Activated CD8-positive, alpha-beta memory T cell treated with anti-CD3 and anti-CD28 coated beads for 48 hours (primary cell): Measurements from ENCODE around the gene AATK.

Experiments used
- DNase-seq, 3 experiments: peaks; one replicate each; pipeline ENCODE4 v3.0.0-alpha.2; 2020; ENCODE audit warnings: low read depth in 2 of 3, low spot score in 2 of 3

AATK gene, protein sequence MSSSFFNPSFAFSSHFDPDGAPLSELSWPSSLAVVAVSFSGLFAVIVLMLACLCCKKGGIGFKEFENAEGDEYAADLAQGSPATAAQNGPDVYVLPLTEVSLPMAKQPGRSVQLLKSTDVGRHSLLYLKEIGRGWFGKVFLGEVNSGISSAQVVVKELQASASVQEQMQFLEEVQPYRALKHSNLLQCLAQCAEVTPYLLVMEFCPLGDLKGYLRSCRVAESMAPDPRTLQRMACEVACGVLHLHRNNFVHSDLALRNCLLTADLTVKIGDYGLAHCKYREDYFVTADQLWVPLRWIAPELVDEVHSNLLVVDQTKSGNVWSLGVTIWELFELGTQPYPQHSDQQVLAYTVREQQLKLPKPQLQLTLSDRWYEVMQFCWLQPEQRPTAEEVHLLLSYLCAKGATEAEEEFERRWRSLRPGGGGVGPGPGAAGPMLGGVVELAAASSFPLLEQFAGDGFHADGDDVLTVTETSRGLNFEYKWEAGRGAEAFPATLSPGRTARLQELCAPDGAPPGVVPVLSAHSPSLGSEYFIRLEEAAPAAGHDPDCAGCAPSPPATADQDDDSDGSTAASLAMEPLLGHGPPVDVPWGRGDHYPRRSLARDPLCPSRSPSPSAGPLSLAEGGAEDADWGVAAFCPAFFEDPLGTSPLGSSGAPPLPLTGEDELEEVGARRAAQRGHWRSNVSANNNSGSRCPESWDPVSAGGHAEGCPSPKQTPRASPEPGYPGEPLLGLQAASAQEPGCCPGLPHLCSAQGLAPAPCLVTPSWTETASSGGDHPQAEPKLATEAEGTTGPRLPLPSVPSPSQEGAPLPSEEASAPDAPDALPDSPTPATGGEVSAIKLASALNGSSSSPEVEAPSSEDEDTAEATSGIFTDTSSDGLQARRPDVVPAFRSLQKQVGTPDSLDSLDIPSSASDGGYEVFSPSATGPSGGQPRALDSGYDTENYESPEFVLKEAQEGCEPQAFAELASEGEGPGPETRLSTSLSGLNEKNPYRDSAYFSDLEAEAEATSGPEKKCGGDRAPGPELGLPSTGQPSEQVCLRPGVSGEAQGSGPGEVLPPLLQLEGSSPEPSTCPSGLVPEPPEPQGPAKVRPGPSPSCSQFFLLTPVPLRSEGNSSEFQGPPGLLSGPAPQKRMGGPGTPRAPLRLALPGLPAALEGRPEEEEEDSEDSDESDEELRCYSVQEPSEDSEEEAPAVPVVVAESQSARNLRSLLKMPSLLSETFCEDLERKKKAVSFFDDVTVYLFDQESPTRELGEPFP (N-terminal part only)

DNA sequence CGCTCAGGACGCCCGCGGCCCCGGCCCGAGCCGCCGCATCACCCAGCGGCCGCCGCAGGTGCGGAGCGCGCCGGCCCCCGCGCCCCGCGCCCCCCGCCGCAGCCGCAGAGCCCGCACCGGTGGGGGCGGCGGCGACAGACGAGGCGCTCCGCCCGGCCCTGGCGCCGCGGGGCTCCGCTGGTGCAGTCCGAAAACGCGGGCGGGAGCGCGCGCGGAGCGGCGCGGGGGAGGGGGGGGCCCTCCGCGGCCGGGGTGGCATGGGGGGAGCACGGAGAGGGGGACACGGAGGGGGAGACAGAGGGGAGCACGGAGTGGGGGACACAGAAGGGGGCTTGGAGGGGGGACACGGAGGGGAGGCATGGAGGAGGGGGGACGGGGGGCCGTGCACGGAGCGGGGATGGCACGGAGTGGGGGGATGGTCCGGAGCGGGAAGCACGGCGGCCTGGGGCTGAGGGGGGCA is at the start of gene AATK:
Gene AATK, minus strand, starts transcription at position 189 of the 460 bp plus-strand sequence. CDS start 229 bp downstream, outside the sequence.
- DNase-seq = no peak

DNA sequence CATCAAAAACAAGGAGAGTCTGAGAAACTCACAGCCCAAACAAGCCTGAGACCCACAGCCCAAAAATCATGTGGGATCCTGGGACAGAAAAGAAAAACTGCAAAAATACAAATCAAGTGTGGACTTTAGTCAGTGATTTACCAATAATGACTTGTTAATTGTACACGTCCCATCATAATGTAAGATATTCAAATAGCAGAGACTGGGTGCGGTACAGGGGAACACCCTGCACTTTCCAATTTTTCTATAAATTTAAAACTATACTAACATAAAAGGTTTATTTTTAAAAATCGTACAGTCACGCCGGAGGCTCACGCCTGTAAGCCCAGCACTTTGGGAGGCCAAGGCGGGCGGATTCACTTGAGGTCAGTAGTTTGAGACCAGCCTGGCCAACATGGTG is 48.0 kb upstream of the AATK start:
- no peak for DNase-seq

DNA sequence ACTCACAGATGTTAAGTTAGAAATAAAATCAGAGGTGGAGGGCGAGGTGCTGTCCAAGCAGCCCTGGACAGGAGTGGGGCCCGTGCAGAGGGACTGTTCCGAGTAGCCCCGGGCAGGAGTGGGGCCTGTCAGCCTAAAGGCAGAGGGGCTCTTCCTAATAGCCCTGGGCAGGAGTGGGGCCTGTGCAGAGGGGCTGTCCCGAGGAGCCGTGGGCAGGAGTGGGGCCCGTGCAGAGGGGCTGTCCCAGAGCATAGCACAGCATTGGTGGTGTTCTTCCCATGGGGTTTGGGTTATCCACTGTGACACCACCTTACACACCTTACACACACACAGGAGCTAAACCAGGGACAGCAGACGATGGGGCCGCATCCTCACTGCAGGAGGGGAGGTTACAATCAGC is 46.3 kb upstream of the AATK start:
- DNase-seq = no peak

DNA sequence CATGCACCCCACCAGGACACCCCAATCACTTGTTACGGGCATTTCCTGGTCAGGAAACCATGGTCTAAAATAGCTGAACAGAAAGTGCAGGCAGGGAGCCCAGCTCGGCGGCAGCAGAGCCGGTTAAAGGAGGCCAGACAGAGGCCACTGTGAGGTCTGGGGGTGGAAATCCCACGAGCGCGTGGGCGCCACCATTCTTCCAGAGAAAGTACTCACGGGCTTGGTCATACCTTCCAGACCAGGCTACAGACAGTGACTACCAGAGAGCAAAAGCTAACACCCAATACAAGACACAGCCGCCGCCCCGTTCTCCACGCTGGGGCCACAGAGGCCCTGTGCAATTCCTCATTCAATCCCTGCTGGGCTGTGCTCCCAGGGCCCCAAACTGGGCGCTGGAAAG is 44.8 kb upstream of the AATK start:
- DNase-seq = no peak

DNA sequence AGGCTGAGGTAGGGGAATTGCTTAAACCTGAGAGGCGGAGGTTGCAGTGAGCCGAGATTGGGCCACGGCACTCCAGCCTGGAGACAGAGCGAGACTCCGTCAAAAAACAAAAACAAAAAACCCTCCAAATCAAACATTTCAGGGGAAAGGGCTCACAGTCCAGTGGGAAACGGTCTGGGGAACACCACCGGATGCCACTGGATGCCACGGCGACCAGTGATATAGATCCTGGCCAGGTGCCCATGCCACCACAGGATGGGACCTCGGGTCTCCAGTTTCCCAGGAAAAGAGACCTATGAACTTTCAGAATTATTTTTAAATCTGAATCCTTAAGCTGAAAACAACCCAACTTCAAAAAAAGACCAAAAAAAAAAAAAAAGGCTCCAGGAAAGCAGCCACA is 44.4 kb upstream of the AATK start:
- DNase-seq = no peak

DNA sequence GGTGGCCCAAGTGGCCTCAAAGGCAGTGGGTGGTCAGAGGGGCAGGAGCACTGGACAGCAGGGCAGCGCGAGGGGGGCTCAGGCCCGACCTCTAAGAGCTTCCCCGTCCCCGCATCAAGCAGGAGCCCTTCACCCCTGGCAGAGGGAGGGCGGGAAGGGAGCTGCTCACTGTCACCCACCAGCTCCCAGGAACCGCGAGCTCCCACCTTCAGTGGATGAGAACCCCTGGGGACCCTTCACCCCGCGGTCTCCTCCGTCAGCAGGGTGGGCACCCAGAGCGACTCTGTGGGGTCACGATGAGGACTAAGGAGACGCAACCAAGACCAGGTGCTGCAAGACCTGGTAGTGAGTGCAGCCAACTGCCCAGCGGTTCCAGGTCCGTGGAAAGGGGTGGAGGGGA is 43.1 kb upstream of the AATK start:
- DNase-seq = no peak

DNA sequence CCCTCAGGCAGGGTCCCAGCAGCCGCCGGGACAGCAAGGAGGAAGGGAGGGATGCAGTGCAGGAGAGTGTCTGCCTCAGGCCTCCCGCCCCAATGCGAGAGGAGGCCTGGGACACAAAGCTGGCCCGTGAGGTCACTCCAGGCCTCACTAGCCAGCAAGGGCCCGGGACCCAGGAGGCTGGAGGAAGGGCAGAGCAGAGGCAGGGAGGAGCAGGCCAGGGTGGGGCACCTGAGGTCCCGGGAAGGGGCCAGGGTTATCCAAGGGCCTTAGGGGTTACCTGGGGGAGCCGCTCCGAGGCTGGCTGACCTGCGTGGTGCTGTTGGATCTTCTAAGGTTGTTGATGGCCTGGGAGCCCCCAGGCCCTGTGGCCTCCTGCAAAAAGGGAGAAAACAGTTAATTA is 42.6 kb upstream of the AATK start:
- no peak for DNase-seq

DNA sequence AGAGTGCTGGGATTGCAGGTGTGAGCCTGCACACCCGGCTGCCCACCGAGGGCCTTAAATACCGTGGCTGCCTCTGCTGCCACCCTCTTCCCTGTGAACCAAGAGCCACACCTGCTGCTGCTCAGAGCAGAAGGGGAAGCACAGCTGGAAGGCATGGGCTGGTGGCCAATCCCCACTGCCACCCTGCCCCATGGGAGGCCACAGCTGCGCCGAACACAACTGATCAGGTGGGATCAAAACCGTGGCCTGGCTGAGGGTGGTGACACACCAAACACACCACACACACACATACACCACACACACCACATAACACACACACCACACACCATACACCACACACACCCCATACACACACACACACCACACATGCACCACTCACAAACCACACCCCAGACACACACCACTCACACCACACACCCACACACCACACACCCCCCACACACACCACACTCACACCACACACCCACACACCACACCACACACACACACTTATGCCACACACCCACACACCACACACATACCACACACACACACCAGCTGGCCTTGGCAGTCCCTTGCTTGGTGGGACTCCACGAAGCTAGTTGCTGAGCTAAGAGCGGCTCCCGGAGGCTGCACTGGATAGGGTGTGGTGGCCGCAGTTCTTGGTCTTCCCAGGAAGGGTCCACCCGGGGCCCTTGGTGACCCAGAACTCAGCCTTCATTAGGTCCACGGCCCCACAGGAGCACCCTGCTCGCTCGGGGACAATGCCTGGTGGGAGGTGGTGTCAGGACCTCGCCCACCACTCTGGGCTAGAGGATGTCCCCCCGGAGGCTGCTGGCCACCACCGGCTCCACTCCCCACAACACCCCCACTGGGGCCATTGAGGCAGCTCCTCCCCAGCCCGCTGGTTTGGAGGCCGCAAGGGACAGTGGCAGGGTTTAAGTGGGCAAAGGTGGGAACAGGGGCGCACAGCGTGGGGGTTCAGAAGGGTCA is 41.9 kb upstream of the AATK start:
- DNase-seq = no peak

DNA sequence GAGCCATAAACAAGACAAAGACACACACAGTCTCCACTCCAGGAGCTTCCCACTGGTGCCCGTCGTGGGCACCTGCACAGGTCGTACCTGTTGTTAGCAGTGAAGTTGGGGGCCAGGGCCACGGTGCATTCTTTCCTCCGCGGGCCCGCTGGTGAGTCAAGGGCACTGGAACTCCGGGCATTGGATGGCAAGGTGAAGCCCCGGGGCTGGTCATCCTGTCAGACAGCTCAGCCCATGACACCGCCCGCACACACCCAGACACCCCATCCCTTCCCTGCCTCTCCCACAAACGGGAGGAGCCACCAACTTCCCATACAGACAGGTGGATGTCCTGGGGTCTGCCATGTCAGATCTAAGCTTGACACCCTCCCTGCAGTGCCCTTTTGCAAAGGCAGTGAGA is 40.6 kb upstream of the AATK start:
- DNase-seq = no peak

DNA sequence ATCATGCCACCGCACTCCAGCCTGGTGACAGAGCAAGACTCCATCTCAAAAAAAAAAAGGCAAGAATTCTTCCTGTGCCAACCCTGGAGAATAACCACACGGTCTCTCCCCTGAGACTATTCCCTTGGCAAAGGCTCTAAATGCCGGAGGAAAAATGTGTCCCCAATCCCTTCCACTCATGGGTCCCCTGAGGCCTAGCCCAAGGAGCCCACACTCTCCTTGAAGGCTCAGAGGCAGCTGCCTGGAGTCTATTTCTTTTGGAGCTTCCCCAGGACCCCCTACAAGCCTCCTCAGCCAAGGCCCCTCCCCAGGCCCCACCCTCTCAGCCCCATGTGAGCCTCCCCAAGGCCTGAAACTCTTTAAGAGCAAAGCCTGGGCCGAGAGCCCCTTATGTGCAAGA is 40.1 kb upstream of the AATK start:
- no peak for DNase-seq

DNA sequence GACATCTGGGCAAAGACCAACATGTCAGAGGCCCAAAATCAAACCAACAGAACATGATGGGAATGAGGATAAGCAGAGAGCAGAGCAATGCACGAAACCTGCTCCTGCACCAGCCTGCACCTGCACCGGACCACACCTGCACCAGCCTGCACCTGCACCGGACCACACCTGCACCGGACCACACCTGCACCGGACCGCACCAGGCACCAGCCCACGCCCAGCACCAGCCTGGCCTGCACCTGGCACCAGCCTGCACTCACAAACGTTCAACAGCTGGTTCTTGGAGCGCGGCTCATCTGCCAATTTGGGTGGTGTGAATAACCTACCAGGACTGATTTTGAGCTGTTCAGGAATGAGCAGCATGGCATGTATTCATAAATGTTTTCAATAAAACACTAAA is 38.6 kb upstream of the AATK start:
- DNase-seq = no peak

DNA sequence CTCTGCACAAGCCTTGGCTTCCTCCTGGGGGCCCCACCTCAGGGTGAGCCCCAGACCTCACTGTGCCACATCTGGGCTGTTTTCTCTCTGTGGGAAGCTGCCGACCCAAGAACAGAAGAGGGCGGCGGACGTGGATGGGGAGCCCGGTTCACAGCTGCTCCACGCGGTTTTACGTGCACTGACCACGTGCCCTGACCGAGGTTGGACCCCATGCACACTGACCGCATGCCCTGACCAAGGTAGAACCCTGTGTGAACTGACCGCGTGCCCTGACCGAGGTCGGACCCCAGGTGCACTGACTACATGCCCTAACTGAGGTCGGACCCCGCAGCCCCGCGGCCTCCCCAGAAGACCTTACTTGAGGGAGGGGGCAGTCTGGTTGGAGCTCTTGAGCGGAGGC is 37.1 kb upstream of the AATK start:
- DNase-seq = no peak

DNA sequence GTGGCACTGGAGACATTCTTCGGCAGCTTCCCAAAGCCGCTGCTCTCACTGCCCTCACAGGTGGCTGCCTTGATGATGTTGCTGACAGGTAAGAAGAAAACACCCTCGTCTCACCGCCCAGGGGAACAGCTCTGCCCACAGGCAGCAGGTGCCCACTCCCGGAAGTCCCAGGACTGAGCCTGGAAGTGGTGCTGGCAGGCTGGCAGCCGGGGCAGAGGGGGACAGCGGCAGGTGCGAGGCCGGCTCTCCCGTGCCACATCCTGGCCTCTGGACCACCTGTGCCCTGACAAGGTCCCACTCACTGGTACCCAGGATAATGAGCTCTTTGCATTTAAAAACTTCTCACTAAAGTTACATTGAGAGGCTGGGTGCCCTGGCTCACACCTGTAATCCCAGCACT is 36.3 kb upstream of the AATK start:
- no peak for DNase-seq

DNA sequence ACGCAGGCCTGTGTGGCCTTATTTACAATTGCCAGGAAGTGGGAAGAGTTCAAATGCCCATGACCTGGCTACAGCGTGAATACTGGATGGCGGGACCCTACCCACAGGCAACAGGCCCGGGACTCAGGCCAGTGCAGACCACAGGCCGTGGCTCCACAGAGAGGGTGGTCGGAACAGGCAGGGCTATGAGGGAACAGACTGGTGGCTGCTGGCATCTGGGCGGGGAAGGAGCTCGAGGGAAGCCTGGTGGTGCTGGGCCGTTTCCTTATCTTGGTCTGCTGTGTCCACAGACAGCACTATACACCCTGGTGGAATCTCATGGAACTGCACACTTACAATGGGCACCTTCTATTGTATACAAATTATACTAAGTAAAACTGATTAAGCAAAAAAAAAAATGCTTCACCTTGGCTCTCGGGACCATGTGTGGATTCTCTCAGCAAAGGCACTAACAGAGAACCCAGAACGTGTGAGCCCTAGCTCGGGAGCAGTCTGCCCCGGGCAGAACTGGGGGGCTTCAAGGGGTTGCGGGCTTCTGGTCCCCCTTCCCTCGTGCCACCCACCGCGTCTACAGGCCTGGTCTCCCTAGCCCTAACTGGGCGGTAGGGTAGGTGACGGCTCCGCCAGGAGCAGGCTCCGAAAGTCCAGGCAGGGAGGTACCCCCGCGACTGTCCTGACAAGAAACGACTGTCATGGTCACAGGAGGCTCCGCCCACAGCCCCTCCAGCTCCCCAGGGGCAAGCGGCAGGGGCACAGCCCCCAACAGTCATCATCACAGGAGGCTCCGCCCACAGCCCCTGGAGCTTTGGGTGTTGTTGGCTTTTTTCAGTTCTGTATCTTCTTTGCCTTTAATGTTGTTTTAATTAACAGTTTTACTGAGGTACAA is 34.9 kb upstream of the AATK start:
- DNase-seq = no peak

DNA sequence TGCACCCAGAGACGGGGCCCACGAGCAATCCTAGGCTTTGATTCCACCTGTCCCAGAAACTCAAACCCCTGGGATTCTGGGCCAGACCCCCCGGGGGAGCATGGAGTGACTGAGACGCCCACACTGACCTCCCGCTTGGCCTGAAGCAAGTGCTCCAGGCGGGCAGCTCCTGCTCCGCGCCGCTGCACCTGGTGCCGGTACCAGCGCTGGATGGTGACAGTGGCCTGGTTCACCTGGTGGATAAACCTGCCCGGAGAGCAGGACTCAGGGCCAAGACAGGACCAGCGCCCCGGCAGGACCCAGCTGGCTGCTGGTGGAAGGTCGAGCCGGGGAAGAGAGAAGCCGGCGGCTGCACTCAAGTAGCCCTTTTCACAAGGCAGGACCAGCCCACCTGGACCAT is 34.2 kb upstream of the AATK start:
- DNase-seq = no peak

DNA sequence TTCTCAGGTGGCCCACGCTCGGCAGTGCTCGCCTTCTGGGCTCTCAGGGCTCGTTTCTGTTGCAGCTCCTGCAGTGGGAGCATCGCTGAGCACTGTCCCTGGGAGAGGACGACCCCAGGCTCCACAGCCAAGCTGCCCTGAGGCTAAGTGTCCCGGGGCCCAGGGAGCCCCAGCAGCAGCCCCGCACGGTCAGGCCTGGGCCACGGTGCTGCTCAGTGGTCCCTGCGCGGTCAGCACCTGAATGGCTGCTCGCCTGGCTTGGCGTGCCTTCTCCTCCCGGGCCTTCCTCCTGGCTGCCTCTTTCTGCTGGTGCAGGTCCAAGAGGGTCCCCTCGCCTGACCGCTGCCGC is 33.4 kb upstream of the AATK start:
- no peak for DNase-seq

DNA sequence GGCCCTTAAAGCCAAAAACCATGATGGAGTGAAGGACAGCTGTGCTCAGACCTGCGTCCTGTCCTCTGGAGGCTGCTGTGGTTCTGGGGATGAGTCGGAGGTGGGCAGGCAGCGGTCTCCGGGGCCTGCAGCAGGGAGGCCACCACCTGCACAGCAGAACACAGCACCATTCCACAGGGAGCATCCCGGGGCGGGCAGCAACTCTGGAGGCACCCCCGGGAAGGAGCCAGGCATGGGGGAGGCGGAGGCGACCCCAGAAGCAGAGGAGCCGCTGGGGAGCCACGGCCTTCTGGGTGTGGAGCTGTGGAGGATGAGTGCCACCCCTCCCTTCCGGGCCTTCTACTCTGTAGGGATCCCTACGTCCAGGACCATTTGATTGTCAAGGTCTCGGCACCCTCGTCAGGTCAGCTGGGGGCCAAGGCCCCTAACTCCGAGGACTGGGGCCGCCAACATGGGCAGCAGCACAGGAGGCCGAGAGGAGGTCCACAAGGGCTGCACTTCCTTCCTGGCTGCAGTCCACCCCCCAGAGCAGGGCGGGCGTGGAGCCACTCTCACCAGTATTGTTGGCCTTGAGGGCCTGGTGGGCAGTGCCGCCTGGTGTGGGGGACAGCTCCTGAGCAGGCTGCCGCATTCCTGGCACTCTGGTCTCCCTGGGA is 32.9 kb upstream of the AATK start:
- DNase-seq = no peak

DNA sequence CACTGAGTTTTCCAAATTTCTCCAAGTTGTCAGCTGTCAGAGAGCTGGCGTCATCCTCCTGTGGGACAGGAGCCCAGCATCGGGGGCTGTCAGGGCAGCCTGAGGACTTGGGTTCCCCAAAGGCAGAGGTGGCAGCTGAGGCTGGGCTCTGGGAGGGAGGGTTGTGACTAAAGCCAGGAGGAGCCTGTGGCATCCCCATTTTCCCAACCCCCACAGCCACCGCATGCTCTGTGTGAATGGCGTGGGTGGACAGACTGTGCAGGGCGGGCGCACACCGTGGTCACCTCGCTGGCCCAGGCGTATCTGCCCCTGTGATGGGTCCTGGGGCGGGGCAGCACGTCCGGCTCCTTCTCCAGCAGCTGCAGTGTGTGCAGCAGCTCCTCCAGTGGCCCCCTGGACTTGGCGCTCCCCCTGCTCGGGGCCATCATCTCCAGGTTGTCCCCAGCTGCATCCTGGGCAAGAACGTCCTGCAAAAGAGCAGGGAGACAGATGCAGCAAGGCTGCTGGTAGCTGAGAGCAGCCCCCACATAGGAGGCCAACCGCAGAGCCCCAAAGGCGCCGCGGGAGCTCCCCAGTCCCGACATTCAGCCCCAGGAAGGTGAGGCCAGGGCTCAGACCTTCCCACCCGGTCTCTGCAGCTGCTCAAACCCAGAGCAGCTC is 31.9 kb upstream of the AATK start:
- no peak for DNase-seq
